Pancreas (tissue), 10 donors: Measurements from ENCODE around the gene IQSEC1. TPM values are rescaled to one million over a fixed set of nuclear protein-coding genes. Genes with fewer than 3 reads are reported as not detected.

Experiments
- ATAC-seq, 4 donors: fragments of 200-7000 bp; cut with Tn5 transposase; one replicate each; pipeline versions ENCODE4 v1.8.0 to v1.9.1; 2020; ENCODE audit warnings: mild to moderate bottlenecking in 4 of 4, moderate library complexity in 4 of 4
- DNase-seq, 6 donors: peaks; one replicate each; pipeline ENCODE4 v3.0.0-alpha.2; 2020
- FAIRE-seq: peaks from 2 replicates; lab custom pipeline; 2012; peaks lifted over from hg19 to GRCh38; lab: Jason Lieb, UNC
- H3K27ac ChIP-seq, 4 donors: fragments of 200-600 bp; sonication (generic); 1 replicate in 3 of 4; 2 replicates in 1 of 4; pipeline versions ENCODE4 v1.5.0 to v1.8.0; 2020
- H3K27me3 ChIP-seq, 4 donors: fragments of 200-600 bp; one replicate each; pipeline ENCODE4 v1.8.0; 2021
- H3K36me3 ChIP-seq, 3 donors: fragments of 200-600 bp; sonication (generic) in 1 of 3; one replicate each; pipeline versions ENCODE4 v1.5.0 to v1.8.0; 2020 to 2021
- H3K4me1 ChIP-seq, 3 donors: fragments of 200-600 bp; one replicate each; pipeline ENCODE4 v1.8.0; 2021
- H3K4me3 ChIP-seq, 4 donors: fragments of 200-600 bp; sonication (generic) in 2 of 4; one replicate each; pipeline versions ENCODE4 v1.5.0 to v1.8.0; 2020 to 2021
- H3K9me3 ChIP-seq, 4 donors: fragments of 200-600 bp; one replicate each; pipeline ENCODE4 v1.8.0; 2021
- CTCF ChIP-seq, 4 donors: fragments of 200-600 bp; sonication (generic) in 3 of 4; IDR thresholded peaks; one replicate each; pipeline versions ENCODE4 v1.5.0 to v1.8.0; 2021; ENCODE audit warnings: antibody characterized with exemption in 4 of 4
- WGBS, 2 donors: extraction: QIAGEN DNeasy Blood & Tissue Kit; methylation state at CpG; one replicate each; pipeline ENCODE4 v1.1.7; 2013; 5-methylcytosine and 5-hydroxymethylcytosine counted together
- intact Hi-C, 3 donors: fragments of 100-400 bp; cut with DNase I; formaldehyde crosslinking; loops; one replicate each; pipeline versions ENCODE4 v1.11.1 to v1.14.2; 2022
- polyA plus RNA-seq, 2 donors: library from polyadenylated mRNA; stranded (reverse); fragments of 200-250 nt; gene quantifications; one replicate each; pipeline ENCODE4 v1.2.3, GENCODE V29; 2013
- total RNA-seq, 6 donors: library from RNA; stranded (reverse); fragmentation: NEBNext Ultra II Directional in 4 of 6; extraction: Animal tissue kit (Norgen Biotek cat#: 25700) in 4 of 6; gene quantifications; one replicate each; pipeline versions ENCODE4 v1.2.1 to v1.2.4, GENCODE V29; 2021 to 2023
- donor health status: healthy with polysubstance abuse.
- donor health status: DM: no; HTN: no; CAD: no; lungs with moderate emphysema.
- donor health status: DM: no; HTN: no; CAD: no.
- donor health status: control.
- donor health status: control.
- donor health status: Bipolar disorder and iron deficiency.
- donor health status: DM: yes; HTN: yes; CAD: no.
- donor health status: DM: no; HTN: no; CAD: no.
- donor health status: DM: no; HTN: no; CAD: no.
- donor health status: DM: yes; HTN: yes; CAD: no.

The IQSEC1 gene
- total and polyA plus RNA-seq, 8 donors = 15.0 to 27.9 (median 23.1) TPM

GRCh38 chr3:12957824-12958792, 115.1 kb downstream of the IQSEC1 start:
- intact Hi-C loops = no loop called here
- no peak for FAIRE-seq
- 91 to 94% methylated on average over 13 of the region's 13 CpGs for WGBS, 2 donors
- no peaks in the 10 kb centered on the region for H3K27me3 ChIP-seq
- no peaks in the 10 kb centered on the region for H3K36me3 ChIP-seq
- DNase-seq = peak in 1 of 6 donors; percentile 41
- H3K9me3 ChIP-seq = no peaks in the 10 kb centered on the region
- no peak for TF ChIP-seq CTCF (IDR thresholded peaks at IDR 0.05)
- no peak overlapping the region for H3K4me3 ChIP-seq
- H3K27ac ChIP-seq = no peak overlapping the region
- ATAC-seq = no peak
- peaks cover 0 to 28% (median 21%) of the 10 kb centered on the region in 3 donors for H3K4me1 ChIP-seq

GRCh38 chr3:12957339-12957738, 115.9 kb downstream of the IQSEC1 start:
- intact Hi-C loops = no loop called here
- H3K9me3 ChIP-seq = no peaks in the 10 kb centered on the region
- ATAC-seq (no peak), DNase-seq (peak in 1 of 6 donors; percentile 51), FAIRE-seq (no peak)
- H3K36me3 ChIP-seq = no peaks in the 10 kb centered on the region
- H3K27me3 ChIP-seq = no peaks in the 10 kb centered on the region
- 43 to 58% methylated on average over 8 of the region's 8 CpGs for WGBS, 2 donors
- H3K4me3 ChIP-seq = no peak overlapping the region
- peaks cover 0 to 21% (median 17%) of the 10 kb centered on the region in 3 donors for H3K4me1 ChIP-seq
- no peak overlapping the region for H3K27ac ChIP-seq
- TF ChIP-seq CTCF (IDR thresholded peaks at IDR 0.05) = no peak

- Histone ChIP-seq H3K9me3 (no peaks in the 10 kb centered on the region), H3K27me3 (no peaks in the 10 kb centered on the region), H3K27ac (no peak overlapping the region), H3K36me3 (no peaks in the 10 kb centered on the region), H3K4me1 (peaks cover 0 to 17% (median 13%) of the 10 kb centered on the region in 3 donors), H3K4me3 (no peak overlapping the region)
- DNase-seq = no peak
- 89 to 91% methylated on average over 5 of the region's 5 CpGs for WGBS, 2 donors
- no peak for TF ChIP-seq CTCF (IDR thresholded peaks at IDR 0.05)
- no peak for ATAC-seq
- FAIRE-seq = no peak
- intact Hi-C loops = no loop called here
These were observed 116.9 kb downstream of the IQSEC1 start for GRCh38 chr3:12956316-12956660.

- no peak for FAIRE-seq
- Histone ChIP-seq H3K27ac (peak overlapping the region in 1 of 4 donors; percentile 33), H3K4me1 (peaks cover 0 to 14% (median 13%) of the 10 kb centered on the region in 3 donors), H3K4me3 (no peak overlapping the region), H3K36me3 (no peaks in the 10 kb centered on the region), H3K9me3 (no peaks in the 10 kb centered on the region), H3K27me3 (no peaks in the 10 kb centered on the region)
- no peak for TF ChIP-seq CTCF (IDR thresholded peaks at IDR 0.05)
- intact Hi-C loops = no loop called here
- no peak for ATAC-seq
- WGBS, 2 donors = 83% methylated on average over 14 of the region's 14 CpGs
- DNase-seq = peak in 1 of 6 donors; percentile 57
These were observed 117.4 kb downstream of the IQSEC1 start for GRCh38 chr3:12955651-12956315.
